ENCODE results near the gene LYRM4.

Gene LYRM4

GRCh38 chr6:5178806-5179205 lies 81.9 kb downstream of the LYRM4 start:
- Histone ChIP-seq H3K27me3 (ENCODE audit: insufficient read depth, poor library complexity, severe bottlenecking) (no peaks in the 10 kb centered on the region), H3K9me3 (ENCODE audit: severe bottlenecking) (no peaks in the 10 kb centered on the region)
- TF ChIP-seq, protein P1, sequence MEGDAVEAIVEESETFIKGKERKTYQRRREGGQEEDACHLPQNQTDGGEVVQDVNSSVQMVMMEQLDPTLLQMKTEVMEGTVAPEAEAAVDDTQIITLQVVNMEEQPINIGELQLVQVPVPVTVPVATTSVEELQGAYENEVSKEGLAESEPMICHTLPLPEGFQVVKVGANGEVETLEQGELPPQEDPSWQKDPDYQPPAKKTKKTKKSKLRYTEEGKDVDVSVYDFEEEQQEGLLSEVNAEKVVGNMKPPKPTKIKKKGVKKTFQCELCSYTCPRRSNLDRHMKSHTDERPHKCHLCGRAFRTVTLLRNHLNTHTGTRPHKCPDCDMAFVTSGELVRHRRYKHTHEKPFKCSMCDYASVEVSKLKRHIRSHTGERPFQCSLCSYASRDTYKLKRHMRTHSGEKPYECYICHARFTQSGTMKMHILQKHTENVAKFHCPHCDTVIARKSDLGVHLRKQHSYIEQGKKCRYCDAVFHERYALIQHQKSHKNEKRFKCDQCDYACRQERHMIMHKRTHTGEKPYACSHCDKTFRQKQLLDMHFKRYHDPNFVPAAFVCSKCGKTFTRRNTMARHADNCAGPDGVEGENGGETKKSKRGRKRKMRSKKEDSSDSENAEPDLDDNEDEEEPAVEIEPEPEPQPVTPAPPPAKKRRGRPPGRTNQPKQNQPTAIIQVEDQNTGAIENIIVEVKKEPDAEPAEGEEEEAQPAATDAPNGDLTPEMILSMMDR (IDR thresholded peaks at IDR 0.05; ENCODE audit: poor library complexity, severe bottlenecking): no peak

GRCh38 chr6:5175635-5176034 lies 85.1 kb downstream of the LYRM4 start:
- ATAC-seq (ENCODE audit: low read depth): no peak
- Histone ChIP-seq H3K36me3 (ENCODE audit: low read depth) (no peaks in the 10 kb centered on the region), H3K4me3 (ENCODE audit: severe bottlenecking) (no peak overlapping the region), H3K27ac (ENCODE audit: poor library complexity, severe bottlenecking) (no peak overlapping the region), H3K27me3 (ENCODE audit: insufficient read depth, poor library complexity, severe bottlenecking) (no peaks in the 10 kb centered on the region), H3K4me1 (ENCODE audit: insufficient read depth, poor library complexity, severe bottlenecking) (no peaks in the 10 kb centered on the region), H3K9me3 (ENCODE audit: severe bottlenecking) (no peaks in the 10 kb centered on the region)
- DNase-seq (ENCODE audit: low spot score): no peak
- TF ChIP-seq, protein P1 (IDR thresholded peaks at IDR 0.05; ENCODE audit: poor library complexity, severe bottlenecking): no peak

More at GRCh38 chr6:5178806-5179205, 81.9 kb downstream of the LYRM4 start:
- Histone ChIP-seq H3K27ac (ENCODE audit: poor library complexity, severe bottlenecking) (no peak overlapping the region), H3K36me3 (ENCODE audit: low read depth) (no peaks in the 10 kb centered on the region), H3K4me3 (ENCODE audit: severe bottlenecking) (no peak overlapping the region), H3K4me1 (ENCODE audit: insufficient read depth, poor library complexity, severe bottlenecking) (no peaks in the 10 kb centered on the region)
- ATAC-seq (ENCODE audit: low read depth) (no peak), DNase-seq (ENCODE audit: low spot score) (no peak)

- no peak for DNase-seq (ENCODE audit: low spot score)
- TF ChIP-seq, protein P1 (IDR thresholded peaks at IDR 0.05; ENCODE audit: poor library complexity, severe bottlenecking): no peak
- Histone ChIP-seq H3K9me3 (ENCODE audit: severe bottlenecking) (no peaks in the 10 kb centered on the region), H3K36me3 (ENCODE audit: low read depth) (no peaks in the 10 kb centered on the region), H3K4me3 (ENCODE audit: severe bottlenecking) (no peak overlapping the region), H3K27ac (ENCODE audit: poor library complexity, severe bottlenecking) (no peak overlapping the region), H3K27me3 (ENCODE audit: insufficient read depth, poor library complexity, severe bottlenecking) (no peaks in the 10 kb centered on the region), H3K4me1 (ENCODE audit: insufficient read depth, poor library complexity, severe bottlenecking) (no peaks in the 10 kb centered on the region)
- ATAC-seq (ENCODE audit: low read depth): no peak
Measured at GRCh38 chr6:5174756-5175549, 85.8 kb downstream of the LYRM4 start.

DNA sequence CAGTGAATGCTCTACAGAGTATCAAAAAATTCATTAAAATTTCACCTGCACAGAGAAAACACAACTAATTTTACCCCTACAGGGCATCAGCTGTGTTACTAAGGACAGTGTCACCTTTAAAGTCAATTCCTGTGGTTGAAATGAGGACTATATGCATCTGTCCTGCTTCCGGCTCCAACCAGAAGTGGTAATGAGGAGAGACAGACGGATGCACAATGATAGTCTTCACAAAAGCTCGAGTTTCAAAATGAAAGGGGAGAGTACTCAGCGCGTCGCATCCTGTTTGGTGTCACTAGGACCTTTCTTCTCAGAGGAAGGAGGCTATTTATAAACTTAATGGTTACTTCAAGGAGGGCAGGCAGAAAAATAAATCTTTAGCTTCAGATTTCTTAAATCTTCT lies 86.5 kb downstream of the LYRM4 start:
- no peaks in the 10 kb centered on the region for H3K9me3 ChIP-seq (ENCODE audit: severe bottlenecking)
- no peak overlapping the region for H3K27ac ChIP-seq (ENCODE audit: poor library complexity, severe bottlenecking)

More for the DNA sequence above, 86.5 kb downstream of the LYRM4 start:
- H3K4me3 ChIP-seq (ENCODE audit: severe bottlenecking): no peak overlapping the region
- ATAC-seq (ENCODE audit: low read depth) (no peak), DNase-seq (ENCODE audit: low spot score) (no peak)
- H3K4me1 ChIP-seq (ENCODE audit: insufficient read depth, poor library complexity, severe bottlenecking): no peaks in the 10 kb centered on the region
- no peaks in the 10 kb centered on the region for H3K36me3 ChIP-seq (ENCODE audit: low read depth)
- H3K27me3 ChIP-seq (ENCODE audit: insufficient read depth, poor library complexity, severe bottlenecking): no peaks in the 10 kb centered on the region
- TF ChIP-seq, protein P1 (IDR thresholded peaks at IDR 0.05; ENCODE audit: poor library complexity, severe bottlenecking): no peak

Measured in RWPE2 (cell line).